Astrocyte (in vitro differentiated cells and primary cell): ENCODE measurements around the gene TH.

Source experiments
- EZH2 ChIP-seq: IDR thresholded peaks from 2 replicates; pipeline ENCODE4 v1.6.1; 2012; ENCODE audit warnings: mild to moderate bottlenecking, low read length, inconsistent platforms; ENCODE audit not compliant: insufficient read depth
- TF ChIP-seq, protein P1 (sequence below): IDR thresholded peaks from 2 replicates; pipeline ENCODE4 v1.5.1; 2011; ENCODE audit warnings: low read depth, mild to moderate bottlenecking, inconsistent platforms, low read length, moderate library complexity; ENCODE audit not compliant: insufficient read depth

DNA sequence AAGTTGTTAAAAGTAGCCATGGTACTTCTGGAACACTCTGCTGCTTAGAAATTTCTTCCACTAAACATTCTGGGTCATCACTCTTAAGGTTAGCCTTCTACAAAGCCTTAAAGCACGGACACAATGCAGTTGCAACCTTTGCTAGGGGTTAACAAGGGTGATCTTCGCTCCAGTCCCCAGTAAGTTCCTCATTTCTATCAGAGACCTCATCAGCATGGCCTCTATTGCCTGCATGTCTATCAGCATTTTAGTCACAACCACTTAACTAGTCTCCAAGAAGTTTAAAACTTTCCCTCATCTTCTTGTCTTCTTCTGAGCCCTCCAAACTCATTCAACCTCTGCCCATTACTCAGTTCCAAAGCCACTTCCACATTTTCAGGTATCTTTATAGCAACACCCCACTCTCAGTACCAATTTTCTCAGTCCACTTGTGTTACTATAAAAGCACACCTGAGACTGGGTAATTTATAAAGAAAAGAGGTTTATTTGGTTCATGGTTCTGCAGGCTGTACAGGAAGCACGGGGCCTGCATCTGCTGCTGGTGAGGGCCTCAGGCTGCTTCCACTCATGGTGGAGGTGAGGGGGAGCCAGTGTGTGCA lies 48.7 kb upstream of the TH start:
- no peak for TF ChIP-seq EZH2
- TF ChIP-seq, protein P1, sequence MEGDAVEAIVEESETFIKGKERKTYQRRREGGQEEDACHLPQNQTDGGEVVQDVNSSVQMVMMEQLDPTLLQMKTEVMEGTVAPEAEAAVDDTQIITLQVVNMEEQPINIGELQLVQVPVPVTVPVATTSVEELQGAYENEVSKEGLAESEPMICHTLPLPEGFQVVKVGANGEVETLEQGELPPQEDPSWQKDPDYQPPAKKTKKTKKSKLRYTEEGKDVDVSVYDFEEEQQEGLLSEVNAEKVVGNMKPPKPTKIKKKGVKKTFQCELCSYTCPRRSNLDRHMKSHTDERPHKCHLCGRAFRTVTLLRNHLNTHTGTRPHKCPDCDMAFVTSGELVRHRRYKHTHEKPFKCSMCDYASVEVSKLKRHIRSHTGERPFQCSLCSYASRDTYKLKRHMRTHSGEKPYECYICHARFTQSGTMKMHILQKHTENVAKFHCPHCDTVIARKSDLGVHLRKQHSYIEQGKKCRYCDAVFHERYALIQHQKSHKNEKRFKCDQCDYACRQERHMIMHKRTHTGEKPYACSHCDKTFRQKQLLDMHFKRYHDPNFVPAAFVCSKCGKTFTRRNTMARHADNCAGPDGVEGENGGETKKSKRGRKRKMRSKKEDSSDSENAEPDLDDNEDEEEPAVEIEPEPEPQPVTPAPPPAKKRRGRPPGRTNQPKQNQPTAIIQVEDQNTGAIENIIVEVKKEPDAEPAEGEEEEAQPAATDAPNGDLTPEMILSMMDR, result no peak
